Panc1 (cell line): ENCODE results near the gene ACTL7A. TPM values are rescaled to one million over a fixed set of nuclear protein-coding genes. Genes with fewer than 3 reads are reported as not detected.

Experiments
- ATAC-seq: fragments of 200-7000 bp; cut with Tn5 transposase; 2 replicates; pipeline ENCODE4 v1.9.1; 2020; ENCODE audit warnings: mild to moderate bottlenecking, moderate library complexity
- BruUV-seq: library from RNA; stranded (reverse); fragments of 400-500 nt; replicated peaks from 2 replicates; lab custom pipeline; 2021; lab: Mats Ljungman, UMichigan
- CTCF ChIA-PET: fragments of 300-600 bp; sonication (Branson Sonifier 250); formaldehyde crosslinking; loops from one replicate; lab custom pipeline; 2022; ENCODE audit warnings: antibody characterized with exemption; lab: Charles Lee
- POLR2A ChIA-PET: fragments of 300-600 bp; sonication (Branson Sonifier 250); formaldehyde crosslinking; loops from one replicate; lab custom pipeline; 2022; ENCODE audit warnings: antibody characterized with exemption; lab: Charles Lee
- DNase-seq: peaks from one replicate; pipeline ENCODE4 v3.0.0-alpha.2; 2010; ENCODE audit warnings: low read depth, low spot score
- H3K27ac ChIP-seq: 2 replicates; pipeline ENCODE4 v1.5.1; 2011; ENCODE audit warnings: mild to moderate bottlenecking, low read length, inconsistent platforms
- H3K27me3 ChIP-seq: fragments of 200-500 bp; sonication (Bioruptor generic); 2 replicates; pipeline ENCODE4 v1.6.0; 2014; ENCODE audit warnings: low read length, inconsistent platforms; ENCODE audit not compliant: control insufficient read depth, insufficient read depth
- H3K36me3 ChIP-seq: fragments of 200-500 bp; sonication (Bioruptor generic); 2 replicates; pipeline ENCODE4 v1.5.1; 2014; ENCODE audit warnings: inconsistent platforms, mild to moderate bottlenecking, low read length, moderate library complexity; ENCODE audit not compliant: control insufficient read depth, insufficient read depth
- H3K4me1 ChIP-seq: 2 replicates; pipeline ENCODE4 v1.5.1; 2011; ENCODE audit warnings: inconsistent platforms, mild to moderate bottlenecking, low read length, moderate library complexity; ENCODE audit not compliant: control insufficient read depth, insufficient read depth
- H3K4me3 ChIP-seq, 2 experiments: 2 replicates each; pipeline ENCODE4 v1.5.1; 2011 to 2012; ENCODE audit warnings: low read depth in 2 of 2, low read length in 2 of 2, mild to moderate bottlenecking in 2 of 2, inconsistent platforms in 1 of 2, moderate library complexity in 1 of 2
- H3K9me3 ChIP-seq: fragments of 200-500 bp; sonication (Bioruptor generic); 2 replicates; pipeline ENCODE4 v1.5.1; 2014; ENCODE audit warnings: low read depth, mild to moderate bottlenecking, inconsistent platforms, low read length, moderate library complexity; ENCODE audit not compliant: control insufficient read depth, insufficient read depth
- CTCF ChIP-seq: fragments of 450-650 bp; IDR thresholded peaks from 2 replicates; pipeline ENCODE4 v1.5.1; 2017; ENCODE audit warnings: mild to moderate bottlenecking
- POLR2AphosphoS5 ChIP-seq: IDR thresholded peaks from 2 replicates; pipeline ENCODE4 v1.6.1; 2012; ENCODE audit warnings: mild to moderate bottlenecking, low read depth, low read length, moderate library complexity
- REST ChIP-seq, 2 experiments: IDR thresholded peaks; 2 replicates each; pipeline ENCODE4 v1.6.1; 2011 to 2012; ENCODE audit warnings: low read depth in 2 of 2, control low read depth in 1 of 2, low read length in 1 of 2, mild to moderate bottlenecking in 1 of 2, moderate library complexity in 1 of 2; ENCODE audit not compliant: insufficient read depth in 1 of 2
- SIN3A ChIP-seq: IDR thresholded peaks from 2 replicates; pipeline ENCODE4 v1.6.1; 2012; ENCODE audit warnings: low read depth, mild to moderate bottlenecking, low read length, moderate library complexity, borderline replicate concordance; ENCODE audit not compliant: insufficient read depth
- TCF7L2 ChIP-seq: IDR thresholded peaks from 2 replicates; pipeline ENCODE4 v1.6.1; 2011; ENCODE audit warnings: mild to moderate bottlenecking, low read depth, low read length, inconsistent platforms
- in situ Hi-C: cut with HindIII; loops from 2 replicates; pipeline ENCODE4 v1.10.0; 2016; ENCODE audit warnings: low sequenced_read_pairs, low pct_unique_long_range_greater_than_20kb
- intact Hi-C: fragments of 100-400 bp; cut with micrococcal nuclease; formaldehyde crosslinking; loops from one replicate; pipeline ENCODE4 v1.10.0; 2022; ENCODE audit not compliant: unreplicated experiment
- total RNA-seq: library from RNA; stranded (reverse); gene quantifications from one replicate; pipeline ENCODE4 v1.2.1, GENCODE V29; 2021; ENCODE audit not compliant: unreplicated experiment

ACTL7A gene
- total RNA-seq, 1 experiment from 2014 or later, result not detected

- in situ Hi-C loops, result no loop called here
- Histone ChIP-seq H3K9me3 (no peaks in the 10 kb centered on the region), H3K4me1 (no peaks in the 10 kb centered on the region), H3K27ac (no peak overlapping the region), H3K27me3 (no peaks in the 10 kb centered on the region), H3K36me3 (no peaks in the 10 kb centered on the region), H3K4me3 (no peak overlapping the region)
- intact Hi-C loops, result no loop called here
- TF ChIP-seq REST (IDR thresholded peaks at IDR 0.05; ENCODE audit: insufficient read depth in 1 of 2, low read depth in 2 of 2, low read length in 1 of 2) (no peak), POLR2AphosphoS5 (no peak), SIN3A (no peak), TCF7L2 (no peak), CTCF (no peak)
- ChIA-PET CTCF (no interaction called here), POLR2A (no interaction called here)
- BruUV-seq, result no TSS peak
- ATAC-seq, result no peak
- no peak for DNase-seq
These were observed 29.9 kb upstream of the ACTL7A start for GRCh38 chr9:108832179-108832500.

GRCh38 chr9:108834959-108835665 is 27.0 kb upstream of the ACTL7A start:
- Histone ChIP-seq H3K9me3 (no peaks in the 10 kb centered on the region), H3K27me3 (no peaks in the 10 kb centered on the region), H3K36me3 (no peaks in the 10 kb centered on the region), H3K4me1 (no peaks in the 10 kb centered on the region), H3K27ac (no peak overlapping the region), H3K4me3 (no peak overlapping the region)
- ATAC-seq (no peak), DNase-seq (no peak)
- in situ Hi-C loops, result no loop called here
- intact Hi-C loops, result no loop called here
- ChIA-PET POLR2A (no interaction called here), CTCF (no interaction called here)
- BruUV-seq, result no TSS peak
- TF ChIP-seq TCF7L2 (no peak), CTCF (no peak), REST (IDR thresholded peaks at IDR 0.05; ENCODE audit: insufficient read depth in 1 of 2, low read depth in 2 of 2, low read length in 1 of 2) (no peak), SIN3A (no peak), POLR2AphosphoS5 (no peak)
